Right kidney (tissue), 1 donor: ENCODE results near the gene AHCYL2.
"Not testable (repeated sequence)": the region's sequence is repeated elsewhere in the genome, so short reads cannot be mapped to it uniquely, and the experiment has no call there.

Source experiments
- DNase-seq: peaks from one replicate; pipeline ENCODE4 v3.0.0-alpha.2; 2016

AHCYL2 gene

DNA sequence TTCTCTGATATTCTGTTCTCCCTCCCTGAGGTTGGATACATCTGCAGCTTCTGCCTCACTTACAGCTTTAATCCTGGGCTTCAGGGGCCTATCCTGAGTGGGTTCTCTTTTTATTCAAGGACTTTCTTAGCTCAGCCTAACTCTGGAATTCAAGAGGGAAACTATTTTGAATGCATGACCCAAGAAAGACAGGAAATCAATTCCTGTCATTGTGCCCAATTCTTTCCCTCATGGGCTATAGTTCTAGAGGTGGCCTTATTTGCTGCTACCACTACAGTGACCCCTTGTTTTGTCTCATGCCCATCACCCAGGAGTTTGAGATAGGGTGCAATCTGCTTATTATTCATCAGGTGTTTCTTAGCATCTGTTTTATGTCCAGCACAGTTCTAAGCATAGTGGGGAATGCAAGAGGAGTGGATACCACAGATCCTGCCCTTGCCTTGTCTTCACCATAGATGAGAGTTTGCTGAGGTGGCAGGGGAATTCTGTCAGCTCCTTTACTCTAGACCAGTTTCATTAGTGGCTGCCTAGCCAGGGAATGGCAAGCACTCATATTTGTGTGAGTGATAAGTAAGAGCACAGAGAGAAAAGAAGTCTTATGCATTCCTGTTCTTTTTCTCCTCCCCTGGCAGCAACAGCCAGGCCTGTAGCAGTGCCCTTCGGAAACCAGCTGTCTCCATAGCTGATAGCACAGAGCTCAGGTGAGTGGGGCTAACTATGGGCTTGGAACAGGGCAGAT lies 228.8 kb downstream of the AHCYL2 start:
- no peak for DNase-seq

DNA sequence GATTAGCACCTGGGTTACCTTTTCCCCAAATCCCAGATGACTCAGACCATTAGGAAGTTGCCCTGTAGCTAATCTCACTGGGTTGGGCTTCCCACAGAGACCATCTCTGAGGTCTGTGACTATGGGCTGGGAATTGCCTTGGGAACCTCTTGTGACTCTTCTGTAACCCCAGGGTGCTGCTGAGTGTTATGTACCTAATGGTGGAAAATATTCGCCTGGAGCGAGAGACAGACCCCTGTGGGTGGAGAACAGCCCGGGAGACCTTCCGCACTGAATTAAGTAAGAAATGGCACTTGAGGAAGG lies 229.4 kb downstream of the AHCYL2 start:
- DNase-seq: no peak

DNA sequence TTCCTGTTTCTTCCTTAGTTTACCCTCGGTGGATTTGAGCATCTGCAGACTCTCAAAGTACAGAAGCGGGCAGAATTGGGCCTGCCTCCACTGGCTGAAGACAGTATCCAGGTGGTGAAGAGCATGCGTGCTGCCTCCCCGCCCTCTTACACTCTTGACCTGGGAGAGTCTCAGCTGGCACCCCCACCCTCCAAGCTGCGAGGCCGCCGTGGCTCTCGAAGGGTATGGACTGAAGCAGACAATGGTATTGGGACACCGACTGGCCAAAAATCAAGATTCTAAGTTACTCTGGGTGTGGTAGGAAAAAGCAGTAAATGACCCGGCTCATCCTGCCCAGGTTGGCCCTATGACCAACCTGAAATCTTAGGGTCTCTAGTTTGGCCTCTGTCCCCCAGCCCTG lies 231.6 kb downstream of the AHCYL2 start:
- DNase-seq: no peak

- DNase-seq: no peak
Measured at GRCh38 chr7:129457101-129457500, 232.3 kb downstream of the AHCYL2 start.

GRCh38 chr7:129458171-129458570 lies 233.3 kb downstream of the AHCYL2 start:
- no peak for DNase-seq

DNA sequence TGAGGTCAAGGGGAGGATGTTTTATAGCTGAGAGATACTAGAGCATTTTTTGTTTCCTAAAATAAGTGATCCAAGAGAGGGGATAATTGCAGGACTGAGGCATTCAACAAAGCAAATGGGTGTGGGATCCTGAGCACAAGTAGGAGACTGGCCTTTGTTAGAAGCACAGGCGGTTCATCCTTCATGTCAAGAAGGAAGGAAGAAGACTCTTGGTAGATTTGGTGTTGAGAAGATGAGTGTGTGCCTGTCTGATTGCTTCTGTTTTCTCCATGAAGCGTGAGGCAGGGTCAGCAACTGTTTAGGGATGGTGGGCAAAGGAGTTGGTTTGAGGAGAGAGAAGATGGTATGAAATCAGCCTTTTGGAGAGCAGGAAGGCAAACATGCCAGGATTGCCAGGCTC lies 237.0 kb downstream of the AHCYL2 start:
- no peak for DNase-seq

DNA sequence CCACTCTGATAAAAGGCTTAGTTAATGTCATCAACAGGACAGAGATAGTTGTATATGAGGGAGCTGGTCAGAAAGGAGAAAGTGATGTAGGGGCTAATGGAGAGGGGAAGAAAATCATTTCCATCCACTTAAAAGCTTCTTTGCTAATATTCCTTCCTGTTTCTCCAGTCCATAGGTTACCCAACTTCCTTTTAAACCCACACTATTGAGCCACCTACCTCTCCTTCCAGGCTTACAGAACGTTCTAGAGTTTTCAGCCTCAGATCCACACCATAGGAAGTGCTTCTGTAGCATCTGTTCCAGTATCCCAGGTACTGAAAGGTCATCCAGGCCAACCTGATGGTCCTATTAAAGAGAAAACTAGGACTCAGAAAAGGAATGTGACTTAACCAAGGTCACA lies 237.6 kb downstream of the AHCYL2 start:
- DNase-seq: no peak

DNA sequence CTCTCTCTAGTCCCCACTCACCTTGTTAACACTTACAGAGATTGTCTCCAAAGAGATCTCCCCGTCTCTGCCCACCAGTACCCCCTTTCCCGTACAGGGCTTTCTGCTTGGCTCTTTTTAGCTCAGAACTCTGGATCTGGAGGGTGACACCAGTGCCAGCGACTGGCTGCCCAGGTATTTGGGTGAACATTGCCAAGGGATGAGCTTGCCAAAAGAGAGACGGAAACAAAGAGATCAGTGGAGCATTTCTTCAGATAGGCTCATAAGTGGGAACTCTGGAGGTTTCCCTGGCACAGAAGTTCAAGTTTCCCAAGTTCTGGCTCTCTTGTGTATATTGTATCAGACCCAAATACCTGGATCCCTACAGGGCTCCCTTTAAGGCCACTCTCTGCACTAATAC lies 239.4 kb downstream of the AHCYL2 start:
- no peak for DNase-seq

DNA sequence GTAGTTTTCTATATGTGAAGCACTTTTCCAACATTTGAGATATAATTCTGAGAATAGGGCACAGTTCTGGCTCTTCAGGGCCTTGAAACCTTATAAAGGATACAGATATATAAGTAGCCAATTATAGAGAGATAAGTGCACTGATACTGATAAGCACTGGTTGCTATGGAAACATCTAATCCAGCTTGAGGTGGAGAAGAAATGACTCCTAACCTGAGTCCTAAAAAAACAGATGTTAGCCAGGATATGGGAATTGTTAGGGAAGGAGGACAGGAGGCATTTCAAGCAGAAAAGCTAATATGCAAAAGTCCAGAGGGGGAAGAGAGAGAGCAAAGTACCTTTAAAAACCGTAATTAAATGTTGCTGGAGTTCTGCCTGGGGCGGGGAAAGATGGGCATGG lies 240.2 kb downstream of the AHCYL2 start:
- DNase-seq: no peak

GRCh38 chr7:129466796-129467195 lies 242.0 kb downstream of the AHCYL2 start:
- no peak for DNase-seq

GRCh38 chr7:129468087-129468486 lies 243.3 kb downstream of the AHCYL2 start:
- no peak for DNase-seq

GRCh38 chr7:129468547-129468946 lies 243.7 kb downstream of the AHCYL2 start:
- no peak for DNase-seq

DNA sequence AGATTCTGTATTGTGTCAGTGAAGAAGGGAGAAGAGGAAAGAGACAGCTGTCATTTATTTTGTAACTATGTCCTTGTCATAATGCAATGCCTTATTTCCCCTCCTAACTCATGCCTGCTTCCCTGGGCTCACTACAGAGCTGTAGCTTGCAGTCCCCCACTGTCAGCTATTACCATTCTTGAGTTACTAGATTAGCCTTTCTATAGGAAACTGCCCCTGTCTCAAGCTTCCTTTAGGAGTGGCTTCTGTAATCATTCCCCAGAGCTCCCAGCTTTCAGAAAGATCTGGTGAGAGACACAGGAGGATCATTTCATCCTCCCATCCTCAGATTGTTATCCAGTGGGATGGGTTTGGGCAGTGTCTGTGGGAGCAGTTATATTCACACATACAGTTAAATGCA lies 245.1 kb downstream of the AHCYL2 start:
- no peak for DNase-seq

GRCh38 chr7:129470411-129470810 lies 245.6 kb downstream of the AHCYL2 start:
- DNase-seq: no peak

GRCh38 chr7:129471402-129471827 lies 246.6 kb downstream of the AHCYL2 start:
- no peak for DNase-seq

DNA sequence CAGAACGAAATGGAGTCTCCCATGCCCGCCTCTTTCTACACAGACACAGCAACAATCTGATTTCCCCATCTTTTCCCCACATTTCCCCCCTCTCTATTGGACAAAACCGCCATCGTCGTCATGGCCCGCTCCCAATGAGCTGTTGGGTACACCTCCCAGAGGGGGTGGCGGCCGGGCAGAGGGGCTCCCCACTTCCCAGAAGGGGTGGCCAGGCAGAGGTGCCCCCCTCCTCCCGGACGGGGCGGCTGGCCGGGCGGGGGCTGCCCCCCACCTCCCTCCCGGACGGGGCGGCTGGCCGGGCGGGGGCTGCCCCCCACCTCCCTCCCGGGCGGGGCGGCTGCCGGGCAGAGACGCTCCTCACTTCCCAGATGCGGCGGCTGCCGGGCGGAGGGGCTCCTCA lies 251.1 kb downstream of the AHCYL2 start:
- DNase-seq: not testable (repeated sequence)

DNA sequence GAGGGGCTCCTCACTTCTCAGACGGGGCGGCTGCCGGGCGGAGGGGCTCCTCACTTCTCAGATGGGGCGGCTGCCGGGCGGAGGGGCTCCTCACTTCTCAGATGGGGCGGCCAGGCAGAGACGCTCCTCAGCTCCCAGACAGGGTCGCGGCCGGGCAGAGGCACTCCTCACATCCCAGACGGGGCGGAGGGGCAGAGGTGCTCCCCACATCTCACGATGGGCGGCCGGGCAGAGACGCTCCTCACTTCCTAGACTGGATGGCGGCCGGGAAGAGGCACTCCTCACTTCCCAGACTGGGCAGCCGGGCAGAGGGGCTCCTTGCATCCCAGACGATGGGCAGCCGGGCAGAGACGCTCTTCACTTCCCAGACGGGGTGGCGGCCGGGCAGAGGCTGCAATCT lies 251.6 kb downstream of the AHCYL2 start:
- DNase-seq: not testable (repeated sequence)
